ENCODE measurements around the gene EFCAB14.

Gene EFCAB14

GRCh38 chr1:46692811-46693770 lies 25.8 kb downstream of the EFCAB14 start:
- Histone ChIP-seq H3K27me3 (ENCODE audit: control insufficient read depth, insufficient read depth, low read length) (no peaks in the 10 kb centered on the region), H3K9ac (ENCODE audit: low read depth, low read length) (no peak overlapping the region), H3K36me3 (ENCODE audit: control insufficient read depth, insufficient read depth, low read length) (peaks cover 28% of the 10 kb centered on the region), H3K4me3 (ENCODE audit: low read depth, low read length) (no peak overlapping the region), H3K9me3 (ENCODE audit: control insufficient read depth, insufficient read depth, low read length) (no peaks in the 10 kb centered on the region), H3K4me1 (ENCODE audit: control insufficient read depth, insufficient read depth, low read length) (no peaks in the 10 kb centered on the region)

- Histone ChIP-seq H3K4me1 (ENCODE audit: control insufficient read depth, insufficient read depth, low read length) (no peaks in the 10 kb centered on the region), H3K4me3 (ENCODE audit: low read depth, low read length) (no peak overlapping the region), H3K9me3 (ENCODE audit: control insufficient read depth, insufficient read depth, low read length) (no peaks in the 10 kb centered on the region), H3K27me3 (ENCODE audit: control insufficient read depth, insufficient read depth, low read length) (no peaks in the 10 kb centered on the region), H3K36me3 (ENCODE audit: control insufficient read depth, insufficient read depth, low read length) (peaks cover 33% of the 10 kb centered on the region), H3K9ac (ENCODE audit: low read depth, low read length) (no peak overlapping the region)
Measured at GRCh38 chr1:46691997-46692790, 26.7 kb downstream of the EFCAB14 start.

DNA sequence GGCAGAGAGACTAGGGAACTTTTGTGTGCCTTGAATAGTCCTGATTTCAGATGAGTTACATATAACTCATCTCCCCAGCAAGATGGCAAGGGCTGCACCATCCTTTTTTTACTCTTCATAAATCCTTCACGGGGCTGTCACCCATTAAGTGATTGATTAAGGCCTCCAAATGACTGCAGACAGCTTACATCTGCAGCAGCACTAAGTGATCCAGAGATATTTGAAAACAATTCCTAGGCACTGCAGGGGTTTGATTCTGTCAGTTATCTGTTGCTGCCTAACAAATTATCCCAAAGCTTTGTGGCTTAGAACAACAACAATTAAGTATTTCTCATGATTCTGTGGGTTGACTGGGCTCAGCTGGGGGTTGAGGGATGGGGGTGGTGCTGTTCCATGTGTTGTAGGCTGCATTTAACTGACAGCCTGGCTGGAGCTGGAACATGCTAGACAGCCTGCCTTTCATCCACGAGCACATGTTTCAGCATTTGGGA lies 27.9 kb downstream of the EFCAB14 start:
- Histone ChIP-seq H3K9ac (ENCODE audit: low read depth, low read length) (no peak overlapping the region), H3K36me3 (ENCODE audit: control insufficient read depth, insufficient read depth, low read length) (peaks cover 40% of the 10 kb centered on the region), H3K4me3 (ENCODE audit: low read depth, low read length) (no peak overlapping the region), H3K9me3 (ENCODE audit: control insufficient read depth, insufficient read depth, low read length) (no peaks in the 10 kb centered on the region), H3K27me3 (ENCODE audit: control insufficient read depth, insufficient read depth, low read length) (no peaks in the 10 kb centered on the region), H3K4me1 (ENCODE audit: control insufficient read depth, insufficient read depth, low read length) (no peaks in the 10 kb centered on the region)

- peaks cover 38% of the 10 kb centered on the region for H3K36me3 ChIP-seq (ENCODE audit: control insufficient read depth, insufficient read depth, low read length)
- H3K9me3 ChIP-seq (ENCODE audit: control insufficient read depth, insufficient read depth, low read length) = no peaks in the 10 kb centered on the region
- no peak overlapping the region for H3K9ac ChIP-seq (ENCODE audit: low read depth, low read length)
- H3K4me3 ChIP-seq (ENCODE audit: low read depth, low read length) = no peak overlapping the region
- H3K4me1 ChIP-seq (ENCODE audit: control insufficient read depth, insufficient read depth, low read length) = no peaks in the 10 kb centered on the region
- H3K27me3 ChIP-seq (ENCODE audit: control insufficient read depth, insufficient read depth, low read length) = no peaks in the 10 kb centered on the region
Measured at GRCh38 chr1:46689897-46690296, 29.0 kb downstream of the EFCAB14 start.

DNA sequence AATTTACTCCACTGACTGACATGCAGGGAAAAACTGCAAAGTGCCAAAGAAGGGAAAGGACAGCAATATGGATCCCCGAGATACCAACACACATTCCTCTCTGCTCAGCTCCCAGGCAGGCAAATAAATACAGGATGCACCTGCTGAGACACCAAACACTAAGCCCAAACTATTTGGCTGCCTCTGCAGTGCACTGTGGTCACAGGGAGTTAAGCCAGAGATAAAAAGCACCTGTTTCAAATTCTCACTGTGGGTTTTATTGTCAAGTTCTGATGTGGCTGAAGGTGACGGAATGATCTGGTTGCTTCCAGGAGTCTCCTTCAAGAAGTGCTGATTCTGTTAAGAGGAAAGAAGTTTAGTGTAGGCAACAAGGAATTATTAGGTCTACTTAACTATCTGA lies 29.6 kb downstream of the EFCAB14 start:
- no peak overlapping the region for H3K4me3 ChIP-seq (ENCODE audit: low read depth, low read length)
- no peaks in the 10 kb centered on the region for H3K4me1 ChIP-seq (ENCODE audit: control insufficient read depth, insufficient read depth, low read length)
- H3K36me3 ChIP-seq (ENCODE audit: control insufficient read depth, insufficient read depth, low read length) = peaks cover 41% of the 10 kb centered on the region

DNA sequence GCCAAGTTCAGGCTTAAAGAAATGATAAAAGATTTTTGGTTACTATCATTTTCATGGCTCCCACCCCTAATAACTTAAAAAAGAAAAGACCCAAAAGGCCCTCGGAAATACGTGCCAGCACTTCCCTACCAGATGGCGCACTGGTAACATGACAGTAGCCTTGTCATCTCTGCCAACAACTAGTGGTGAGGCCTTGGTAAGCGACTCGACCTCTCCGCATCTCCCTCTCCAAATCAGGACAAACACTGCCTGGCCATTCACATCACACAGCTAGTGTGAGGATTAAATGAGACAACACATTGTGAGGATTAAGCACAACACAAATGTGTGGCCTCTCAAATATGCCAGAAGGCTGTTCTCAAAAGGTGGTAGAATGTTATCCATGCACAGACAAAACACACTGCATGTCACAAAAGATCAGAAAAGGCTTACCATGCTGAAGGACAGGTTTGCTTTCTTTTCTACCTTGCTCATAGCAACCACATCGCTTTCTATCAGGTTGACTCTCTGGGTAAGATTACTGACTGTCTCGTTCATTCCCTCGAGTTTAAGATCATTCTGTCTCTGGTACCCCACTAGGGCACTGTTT lies 30.9 kb downstream of the EFCAB14 start:
- no peak overlapping the region for H3K4me3 ChIP-seq (ENCODE audit: low read depth, low read length)
- H3K9ac ChIP-seq (ENCODE audit: low read depth, low read length) = no peak overlapping the region
- H3K4me1 ChIP-seq (ENCODE audit: control insufficient read depth, insufficient read depth, low read length) = no peaks in the 10 kb centered on the region
- peaks cover 44% of the 10 kb centered on the region for H3K36me3 ChIP-seq (ENCODE audit: control insufficient read depth, insufficient read depth, low read length)
- H3K27me3 ChIP-seq (ENCODE audit: control insufficient read depth, insufficient read depth, low read length) = no peaks in the 10 kb centered on the region
- no peaks in the 10 kb centered on the region for H3K9me3 ChIP-seq (ENCODE audit: control insufficient read depth, insufficient read depth, low read length)

More for the DNA sequence above, 29.6 kb downstream of the EFCAB14 start:
- Histone ChIP-seq H3K9me3 (ENCODE audit: control insufficient read depth, insufficient read depth, low read length) (no peaks in the 10 kb centered on the region), H3K27me3 (ENCODE audit: control insufficient read depth, insufficient read depth, low read length) (no peaks in the 10 kb centered on the region), H3K9ac (ENCODE audit: low read depth, low read length) (no peak overlapping the region)

- no peaks in the 10 kb centered on the region for H3K4me1 ChIP-seq (ENCODE audit: control insufficient read depth, insufficient read depth, low read length)
- H3K9me3 ChIP-seq (ENCODE audit: control insufficient read depth, insufficient read depth, low read length) = no peaks in the 10 kb centered on the region
- H3K27me3 ChIP-seq (ENCODE audit: control insufficient read depth, insufficient read depth, low read length) = no peaks in the 10 kb centered on the region
- peaks cover 49% of the 10 kb centered on the region for H3K36me3 ChIP-seq (ENCODE audit: control insufficient read depth, insufficient read depth, low read length)
- no peak overlapping the region for H3K4me3 ChIP-seq (ENCODE audit: low read depth, low read length)
- no peak overlapping the region for H3K9ac ChIP-seq (ENCODE audit: low read depth, low read length)
Measured at GRCh38 chr1:46687093-46687659, 31.7 kb downstream of the EFCAB14 start.

DNA sequence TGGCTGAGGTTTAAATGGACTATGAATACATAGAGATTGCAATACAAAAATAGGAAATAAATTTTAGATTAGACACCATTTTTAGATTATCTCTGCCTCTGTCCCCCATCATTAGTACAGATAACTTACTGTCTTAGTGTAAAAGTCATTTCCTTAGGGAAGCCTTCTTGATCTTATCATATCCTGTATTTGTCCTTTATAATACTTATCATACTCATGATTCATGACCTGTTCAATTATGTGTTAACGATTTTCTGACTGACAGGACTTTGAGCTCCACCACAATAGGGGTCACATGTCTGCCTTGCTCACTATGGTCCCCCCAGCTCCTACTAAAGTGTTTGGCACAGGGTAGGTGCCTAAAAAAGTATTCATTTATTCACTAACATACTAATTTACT lies 32.7 kb downstream of the EFCAB14 start:
- Histone ChIP-seq H3K36me3 (ENCODE audit: control insufficient read depth, insufficient read depth, low read length) (peaks cover 51% of the 10 kb centered on the region), H3K9ac (ENCODE audit: low read depth, low read length) (no peak overlapping the region), H3K9me3 (ENCODE audit: control insufficient read depth, insufficient read depth, low read length) (no peaks in the 10 kb centered on the region), H3K27me3 (ENCODE audit: control insufficient read depth, insufficient read depth, low read length) (no peaks in the 10 kb centered on the region), H3K4me3 (ENCODE audit: low read depth, low read length) (no peak overlapping the region), H3K4me1 (ENCODE audit: control insufficient read depth, insufficient read depth, low read length) (no peaks in the 10 kb centered on the region)

- Histone ChIP-seq H3K9ac (ENCODE audit: low read depth, low read length) (no peak overlapping the region), H3K9me3 (ENCODE audit: control insufficient read depth, insufficient read depth, low read length) (no peaks in the 10 kb centered on the region), H3K36me3 (ENCODE audit: control insufficient read depth, insufficient read depth, low read length) (peaks cover 42% of the 10 kb centered on the region)
Measured at GRCh38 chr1:46684670-46685069, 34.2 kb downstream of the EFCAB14 start.

DNA sequence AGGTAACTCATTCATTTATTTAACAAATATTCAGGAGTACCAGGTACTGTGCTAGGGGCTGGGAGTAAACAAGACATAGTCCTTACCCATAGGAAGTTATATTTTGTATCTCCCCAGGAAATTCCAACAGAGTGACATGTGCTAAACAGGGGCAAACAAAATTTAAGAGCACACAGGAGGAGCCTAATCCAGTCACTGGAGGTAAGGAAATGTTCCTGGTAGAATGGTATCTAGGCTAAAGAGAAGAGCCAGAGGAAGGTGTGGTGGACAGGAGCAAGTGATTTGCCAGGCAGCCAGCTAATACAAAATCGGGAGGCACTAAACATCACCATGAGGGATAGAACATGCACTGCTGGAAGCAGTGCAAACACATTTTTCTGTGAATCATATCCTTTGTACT lies 36.9 kb downstream of the EFCAB14 start:
- H3K36me3 ChIP-seq (ENCODE audit: control insufficient read depth, insufficient read depth, low read length) = peaks cover 27% of the 10 kb centered on the region
- H3K4me3 ChIP-seq (ENCODE audit: low read depth, low read length) = no peak overlapping the region
- H3K9me3 ChIP-seq (ENCODE audit: control insufficient read depth, insufficient read depth, low read length) = no peaks in the 10 kb centered on the region
- H3K27me3 ChIP-seq (ENCODE audit: control insufficient read depth, insufficient read depth, low read length) = no peaks in the 10 kb centered on the region
- H3K4me1 ChIP-seq (ENCODE audit: control insufficient read depth, insufficient read depth, low read length) = peaks cover 6% of the 10 kb centered on the region
- H3K9ac ChIP-seq (ENCODE audit: low read depth, low read length) = no peak overlapping the region

More at GRCh38 chr1:46684670-46685069, 34.2 kb downstream of the EFCAB14 start:
- Histone ChIP-seq H3K27me3 (ENCODE audit: control insufficient read depth, insufficient read depth, low read length) (no peaks in the 10 kb centered on the region), H3K4me3 (ENCODE audit: low read depth, low read length) (no peak overlapping the region), H3K4me1 (ENCODE audit: control insufficient read depth, insufficient read depth, low read length) (no peaks in the 10 kb centered on the region)

DNA sequence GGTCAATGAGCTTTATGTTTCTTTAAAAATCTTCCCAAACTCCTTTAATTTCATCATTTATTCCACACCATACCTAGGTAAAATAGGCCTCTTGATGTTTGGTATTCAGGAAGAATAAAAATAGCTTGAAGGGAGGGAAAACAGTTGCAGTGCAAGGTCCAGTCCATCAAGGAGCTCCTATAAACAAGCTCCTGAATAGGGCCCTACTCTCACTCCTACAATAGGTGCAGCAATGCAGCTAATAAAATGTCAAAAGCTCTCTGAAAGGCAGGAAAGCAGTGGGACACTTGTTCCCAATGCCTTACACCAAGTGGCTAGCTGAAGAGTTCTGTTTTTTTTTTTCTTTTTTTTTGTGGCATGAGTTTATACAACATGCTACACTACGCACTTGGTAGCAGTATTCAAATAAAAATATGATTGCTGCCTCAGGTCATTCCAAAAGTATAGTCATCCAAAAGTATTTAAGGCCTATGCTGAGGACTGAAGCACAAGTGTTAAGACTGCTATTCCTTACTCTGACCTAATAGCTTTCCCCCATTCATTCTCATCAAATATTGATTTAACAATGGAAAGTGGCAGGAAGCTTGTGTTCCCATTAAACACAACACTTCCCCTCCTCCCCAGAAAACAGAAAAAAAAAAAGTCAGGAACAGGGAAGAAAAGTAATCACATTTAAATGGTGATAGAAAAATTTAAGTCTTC lies 37.4 kb downstream of the EFCAB14 start:
- H3K4me3 ChIP-seq (ENCODE audit: low read depth, low read length) = no peak overlapping the region
- peaks cover 23% of the 10 kb centered on the region for H3K36me3 ChIP-seq (ENCODE audit: control insufficient read depth, insufficient read depth, low read length)
- H3K4me1 ChIP-seq (ENCODE audit: control insufficient read depth, insufficient read depth, low read length) = peaks cover 8% of the 10 kb centered on the region
- H3K9me3 ChIP-seq (ENCODE audit: control insufficient read depth, insufficient read depth, low read length) = no peaks in the 10 kb centered on the region
- H3K27me3 ChIP-seq (ENCODE audit: control insufficient read depth, insufficient read depth, low read length) = no peaks in the 10 kb centered on the region
- no peak overlapping the region for H3K9ac ChIP-seq (ENCODE audit: low read depth, low read length)
